ENCODE results near the gene RAET1E. TPM values are rescaled to one million over a fixed set of nuclear protein-coding genes. Genes with fewer than 3 reads are reported as not detected.
A peak's percentile ranks its signal among the peaks of the same experiment; 100 is the strongest.
"Not testable (repeated sequence)": the region's sequence is repeated elsewhere in the genome, so short reads cannot be mapped to it uniquely, and the experiment has no call there.

Gene RAET1E
- total RNA-seq, 1 donor from 2014 or later: 1.0 TPM

DNA sequence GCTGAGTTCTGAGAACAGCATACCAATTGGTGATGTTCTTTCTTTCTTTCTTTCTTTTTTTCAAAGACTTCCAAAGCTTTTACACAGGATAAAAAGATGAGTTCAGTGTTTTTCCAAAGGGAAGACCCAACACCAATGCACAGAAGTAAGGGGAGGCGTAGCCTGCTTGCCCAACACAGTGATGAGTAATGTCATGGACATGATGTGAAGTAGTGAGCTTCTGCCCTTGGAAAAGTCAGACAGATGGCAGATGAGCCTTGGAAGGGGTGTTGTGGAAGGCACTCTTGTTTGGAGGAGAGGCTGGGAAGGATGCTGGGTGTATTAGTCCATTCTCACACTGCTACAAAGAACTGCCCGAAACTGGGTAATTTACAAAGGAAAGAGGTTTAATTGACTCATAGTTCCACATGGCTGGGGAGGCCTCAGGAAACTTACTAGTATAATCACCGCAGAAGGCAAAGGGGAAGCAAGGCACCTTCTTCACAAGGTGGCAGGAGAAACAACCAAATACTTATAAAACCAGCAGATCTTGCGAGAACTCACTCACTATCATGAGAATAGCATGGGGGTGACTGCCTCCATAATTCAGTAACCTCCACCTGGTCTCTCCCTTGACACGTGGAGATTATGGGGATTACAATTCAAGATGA is 46.3 kb downstream of the RAET1E start:
- Histone ChIP-seq H3K27me3 (ENCODE audit: control insufficient read depth in 3 of 3, insufficient read depth in 3 of 3, low read length in 3 of 3) (no peaks in the 10 kb centered on the region), H3K9me3 (ENCODE audit: control insufficient read depth in 3 of 3, low read length in 3 of 3) (no peaks in the 10 kb centered on the region), H3K27ac (ENCODE audit: low read depth, low read length) (peak overlapping the region; percentile 64), H3K4me1 (ENCODE audit: control insufficient read depth in 3 of 3, insufficient read depth in 3 of 3, low read length in 3 of 3) (peaks cover 10 to 27% (median 12%) of the 10 kb centered on the region in 3 donors), H3K9ac (ENCODE audit: low read depth in 1 of 3, low read length in 3 of 3) (peak overlapping the region in 1 of 3 donors; percentile 12), H3K36me3 (ENCODE audit: control insufficient read depth in 3 of 3, insufficient read depth in 3 of 3, low read length in 3 of 3) (peaks cover 0 to 10% (median 0%) of the 10 kb centered on the region in 3 donors), H3K4me3 (ENCODE audit: low read length in 3 of 3) (no peak overlapping the region)

DNA sequence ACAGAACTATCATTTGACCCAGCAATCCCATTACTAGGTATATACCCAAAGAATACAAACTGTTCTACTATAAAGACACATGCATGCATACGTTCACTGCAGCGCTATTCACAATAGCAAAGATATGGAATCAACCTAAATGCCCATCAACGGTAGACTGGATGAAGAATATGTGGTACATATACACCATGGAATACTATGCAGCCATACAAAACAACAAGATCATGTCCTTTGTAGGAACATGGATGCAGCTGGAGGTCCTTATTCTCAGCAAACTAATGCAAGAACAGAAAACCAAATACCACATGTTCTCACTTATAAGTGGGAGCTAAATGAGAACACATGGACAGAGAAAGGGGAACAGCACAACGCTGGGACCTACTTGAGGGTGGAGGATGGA is 49.6 kb downstream of the RAET1E start:
- H3K9me3 ChIP-seq (ENCODE audit: control insufficient read depth in 3 of 3, low read length in 3 of 3); H3K27me3 ChIP-seq (ENCODE audit: control insufficient read depth in 3 of 3, insufficient read depth in 3 of 3, low read length in 3 of 3); H3K27ac ChIP-seq (ENCODE audit: low read depth, low read length); H3K36me3 ChIP-seq (ENCODE audit: control insufficient read depth in 3 of 3, insufficient read depth in 3 of 3, low read length in 3 of 3); H3K9ac ChIP-seq (ENCODE audit: low read depth in 1 of 3, low read length in 3 of 3); H3K4me3 ChIP-seq (ENCODE audit: low read length in 3 of 3): not testable (repeated sequence)
- H3K4me1 ChIP-seq (ENCODE audit: control insufficient read depth in 3 of 3, insufficient read depth in 3 of 3, low read length in 3 of 3): peaks cover 22 to 40% (median 23%) of the 10 kb centered on the region in 3 donors

Other genes with a start within 250 kb of the RAET1E start
- 30.8 TPM for gene KATNA1, start 249.4 kb downstream of the RAET1E start, total RNA-seq
- 15.1 TPM for gene LATS1, start 180.0 kb downstream of the RAET1E start, total RNA-seq
- 17.2 TPM for gene NUP43, start 151.6 kb downstream of the RAET1E start, total RNA-seq
- gene PCMT1, start 148.4 kb downstream of the RAET1E start, total RNA-seq: 63.7 TPM
- 15.7 TPM for gene LRP11, start 33.8 kb downstream of the RAET1E start, total RNA-seq
- gene RAET1G, start 25.0 kb upstream of the RAET1E start, total RNA-seq: not detected
- not detected for gene ULBP2, start 43.9 kb upstream of the RAET1E start, total RNA-seq
- gene ULBP1, start 65.8 kb upstream of the RAET1E start, total RNA-seq: not detected
- gene RAET1L, start 127.4 kb upstream of the RAET1E start, total RNA-seq: not detected
- 1.0 TPM for gene ULBP3, start 171.0 kb upstream of the RAET1E start, total RNA-seq
- 14.1 TPM for gene PPP1R14C, start 244.9 kb upstream of the RAET1E start, total RNA-seq

All from skeletal muscle tissue (tissue), 4 donors.